ENCODE results near the gene OASL.

DNA sequence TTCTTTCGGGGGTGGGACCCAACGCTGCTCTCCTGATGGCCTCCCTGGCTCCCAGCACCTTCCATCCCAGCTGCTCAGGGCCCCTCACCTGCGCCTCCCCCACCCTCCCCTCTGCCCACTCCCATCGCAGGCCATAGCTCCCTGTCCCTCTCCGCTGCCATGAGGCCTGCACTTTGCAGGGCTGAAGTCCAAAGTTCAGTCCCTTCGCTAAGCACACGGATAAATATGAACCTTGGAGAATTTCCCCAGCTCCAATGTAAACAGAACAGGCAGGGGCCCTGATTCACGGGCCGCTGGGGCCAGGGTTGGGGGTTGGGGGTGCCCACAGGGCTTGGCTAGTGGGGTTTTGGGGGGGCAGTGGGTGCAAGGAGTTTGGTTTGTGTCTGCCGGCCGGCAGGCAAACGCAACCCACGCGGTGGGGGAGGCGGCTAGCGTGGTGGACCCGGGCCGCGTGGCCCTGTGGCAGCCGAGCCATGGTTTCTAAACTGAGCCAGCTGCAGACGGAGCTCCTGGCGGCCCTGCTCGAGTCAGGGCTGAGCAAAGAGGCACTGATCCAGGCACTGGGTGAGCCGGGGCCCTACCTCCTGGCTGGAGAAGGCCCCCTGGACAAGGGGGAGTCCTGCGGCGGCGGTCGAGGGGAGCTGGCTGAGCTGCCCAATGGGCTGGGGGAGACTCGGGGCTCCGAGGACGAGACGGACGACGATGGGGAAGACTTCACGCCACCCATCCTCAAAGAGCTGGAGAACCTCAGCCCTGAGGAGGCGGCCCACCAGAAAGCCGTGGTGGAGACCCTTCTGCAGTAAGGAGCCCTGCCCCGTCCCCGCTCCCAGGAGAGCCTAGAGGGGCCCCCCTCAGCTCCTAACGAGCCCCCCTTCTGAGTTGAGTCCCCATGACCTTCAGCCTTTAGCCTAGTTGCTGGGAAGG is 60.5 kb downstream of the OASL start, which contains the start of gene HNF1A:
- TF ChIP-seq CTCF (IDR thresholded peaks at IDR 0.05), result no peak
- TF ChIP-seq POLR2A (IDR thresholded peaks at IDR 0.05), result no peak
- TF ChIP-seq POLR2AphosphoS5 (IDR thresholded peaks at IDR 0.05; ENCODE audit: insufficient read depth in 1 of 2, low read depth in 1 of 2), result no peak
